ENCODE data around the gene MAX. TPM values are rescaled to one million over a fixed set of nuclear protein-coding genes. Genes with fewer than 3 reads are reported as not detected.

Gene MAX
- total and polyA plus RNA-seq, 9 of the 15 experiments (the other 6 are each of a cell fraction or from before 2014, with no cell fraction given) = 15.4 to 96.5 (median 51.6) TPM

- intact Hi-C loops (cut with micrococcal nuclease) = loop anchor here (2.0 to 5.0 kb wide), 2 partner anchors 60 to 115 kb away; partner anchors contain the start of gene FNTB
- ATAC-seq = peak; percentile 67
- no peak for DNase-seq (ENCODE audit: extremely low read depth in 1 of 4, low spot score in 3 of 4)
- no peak for TF ChIP-seq NBN (IDR thresholded peaks at IDR 0.05; ENCODE audit: low read depth)
- TF ChIP-seq KAT7 (CRISPR knock-in tag; IDR thresholded peaks at IDR 0.05; ENCODE audit: borderline replicate concordance) = 0 out of 2 replicates have a peak, but pooled peaks have one; percentile 27
- peak in 1 of 3 experiments; percentile 29 for TF ChIP-seq YY1 (IDR thresholded peaks at IDR 0.05; ENCODE audit: borderline replicate concordance in 1 of 3, control insufficient read depth in 1 of 3, extremely low read depth in 1 of 3, insufficient read depth in 3 of 3, insufficient read length in 1 of 3, insufficient replicate concordance in 2 of 3, low read depth in 1 of 3, low read length in 2 of 3)
- peak; percentile 61 for TF ChIP-seq POLR2G (IDR thresholded peaks at IDR 0.05; ENCODE audit: low read depth, low read length)
- TF ChIP-seq CBX1 (IDR thresholded peaks at IDR 0.05; ENCODE audit: low read depth) = 0 out of 2 replicates have a peak, but pooled peaks have one; percentile 4
- peak; percentile 56; the same call in 1 of the 2 replicates for TF ChIP-seq RBFOX2 (IDR thresholded peaks at IDR 0.05; ENCODE audit: low read depth, low read length)
- peak; percentile 21; the same call in 1 of the 2 replicates for TF ChIP-seq LCOR (CRISPR knock-in tag; IDR thresholded peaks at IDR 0.05)
- TF ChIP-seq DPF2 (IDR thresholded peaks at IDR 0.05) = 0 out of 2 replicates have a peak, but pooled peaks have one; percentile 14
- 0 out of 2 replicates have a peak, but pooled peaks have one; percentile 27 for TF ChIP-seq ZNF511 (CRISPR knock-in tag; IDR thresholded peaks at IDR 0.05)
- TF ChIP-seq TSC22D4 (tag; IDR thresholded peaks at IDR 0.05) = no peak
- no peak for TF ChIP-seq CHD2 (IDR thresholded peaks at IDR 0.05; ENCODE audit: low read depth, low read length)
- peak; percentile 57; the same call in 1 of the 2 replicates for TF ChIP-seq GABPB1 (CRISPR knock-in tag; IDR thresholded peaks at IDR 0.05)
- 0 out of 4 replicates have a peak, but pooled peaks of 1 of the 2 experiments have one; percentile 27 for TF ChIP-seq UBTF (IDR thresholded peaks at IDR 0.05; ENCODE audit: borderline replicate concordance in 1 of 2, low read depth in 2 of 2, low read length in 2 of 2)
- peak; percentile 34 for TF ChIP-seq SAP30 (IDR thresholded peaks at IDR 0.05; ENCODE audit: borderline replicate concordance, insufficient read depth, low read depth, low read length, poor library complexity, severe bottlenecking)
- peak; percentile 21; the same call in 1 of the 2 replicates for TF ChIP-seq PHF8 (IDR thresholded peaks at IDR 0.05; ENCODE audit: borderline replicate concordance, low read length)
- no peak for TF ChIP-seq NR3C1 (CRISPR knock-in tag; IDR thresholded peaks at IDR 0.05)
Observed at GRCh38 chr14:65101631-65102440, 481 bp downstream of the MAX start.

More at GRCh38 chr14:65101631-65102440, 481 bp downstream of the MAX start:
- Histone ChIP-seq H3K9ac (ENCODE audit: insufficient read depth in 1 of 2, low read depth in 2 of 2, low read length in 2 of 2) (peak overlapping the region; percentile 78 to 95), H3K4me2 (ENCODE audit: insufficient read depth, low read length) (peak overlapping the region; percentile 76; the same call in 1 of the 2 replicates), H3K4me3 (peak overlapping the region; percentile 94), H4K20me1 (replicated peaks; ENCODE audit: control insufficient read depth, insufficient read depth, low read length) (peaks cover 8% of the 10 kb centered on the region; the same call in 1 of the 2 replicates), H3K9me1 (ENCODE audit: control insufficient read depth, insufficient read depth, low read length) (no peaks in the 10 kb centered on the region), H3K27ac (ENCODE audit: extremely low read depth, low read depth, low read length) (peak overlapping the region; percentile 81), H3K36me3 (ENCODE audit: control insufficient read depth, insufficient read depth, low read length) (peaks cover 37% of the 10 kb centered on the region), H3K9me3 (replicated peaks; ENCODE audit: control insufficient read depth, insufficient read depth, low read depth, low read length) (no peaks in the 10 kb centered on the region), H2AFZ (ENCODE audit: low read depth, low read length) (peak overlapping the region; percentile 68; the same call in 1 of the 2 replicates), H3K27me3 (ENCODE audit: control insufficient read depth in 2 of 2, insufficient read depth in 2 of 2, low read length in 2 of 2) (no peaks in the 10 kb centered on the region), H3K79me2 (ENCODE audit: control insufficient read depth, insufficient read depth, low read length) (peaks cover 52% of the 10 kb centered on the region), H3K4me1 (replicated peaks in 1 of 2; ENCODE audit: control insufficient read depth in 2 of 2, insufficient read depth in 2 of 2, low read length in 2 of 2) (peaks cover 17 to 25% of the 10 kb centered on the region in 2 experiments)
- no peak for FAIRE-seq
- no TSS peak for BruUV-seq (replicated peaks)
- 3% methylated on average over 18 of the region's 66 CpGs for WGBS (ENCODE audit: insufficient coverage, low coverage, missing lambda C conversion rate)
- ChIA-PET CTCF (ENCODE audit: low intra/inter-chr PET ratio) (no interaction called here), POLR2A (interaction anchor here (0.6 to 1.4 kb wide), 3 partner anchors 15 to 473 kb away, joined by 3 to 4 read pairs (median 3); no protein-coding TSS in a partner anchor)
- in situ Hi-C loops (cut with MboI) = no loop called here

Data from K562 (cell line).